ENCODE results near the gene JOSD2. TPM values are rescaled to one million over a fixed set of nuclear protein-coding genes. Genes with fewer than 3 reads are reported as not detected.

JOSD2 gene
- total RNA-seq, 1 experiment from 2014 or later, result 40.9 TPM

DNA sequence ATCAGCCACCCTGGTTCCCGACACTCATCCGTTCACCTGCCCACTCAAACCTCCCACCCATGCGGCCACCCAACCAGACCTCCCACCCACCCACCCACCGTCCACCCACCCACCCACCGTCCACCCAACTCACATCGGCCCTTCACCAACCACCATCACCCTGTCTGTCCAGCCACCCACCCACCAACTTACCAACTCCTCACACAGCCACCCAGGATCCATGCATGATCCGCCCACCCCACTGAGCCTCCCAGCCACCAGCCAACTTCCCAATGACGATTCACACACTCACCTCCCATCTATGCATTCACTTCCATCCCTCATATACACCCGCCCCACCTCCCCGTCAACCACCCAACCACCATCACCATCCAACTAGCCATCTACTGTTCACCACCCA, 4.3 kb downstream of the JOSD2 start:
- Histone ChIP-seq H3K9me2 (ENCODE audit: insufficient read depth) (no peaks in the 10 kb centered on the region), H4K20me1 (ENCODE audit: insufficient read depth) (no peaks in the 10 kb centered on the region), H3K9me3 (ENCODE audit: control insufficient read depth in 1 of 2, insufficient read depth in 1 of 2, low read depth in 1 of 2, low read length in 2 of 2) (no peaks in the 10 kb centered on the region), H3K4me2 (ENCODE audit: low read length) (no peak overlapping the region), H3K9ac (ENCODE audit: low read length) (no peak overlapping the region), H2AFZ (ENCODE audit: low read depth, low read length, poor library complexity, severe bottlenecking) (no peak overlapping the region), H3K4me1 (ENCODE audit: control insufficient read depth in 1 of 2, insufficient read depth in 2 of 2, low read length in 2 of 2) (peaks cover 3 to 11% of the 10 kb centered on the region in 2 experiments; a peak in 3 of 4 replicates), H3K27me3 (ENCODE audit: insufficient read depth, low read length) (no peaks in the 10 kb centered on the region), H3K36me3 (ENCODE audit: control insufficient read depth in 1 of 2, insufficient read depth in 2 of 2, low read length in 2 of 2) (no peaks in the 10 kb centered on the region; a peak in 1 of 4 replicates), H3K4me3 (replicated peaks in 1 of 2; ENCODE audit: low read depth in 1 of 2, low read length in 2 of 2) (no peak overlapping the region), H3K79me2 (ENCODE audit: insufficient read depth, low read length) (peaks cover 8% of the 10 kb centered on the region; the same call in 1 of the 2 replicates), H3K27ac (ENCODE audit: low read depth, low read length) (no peak overlapping the region)
- POLR2A ChIA-PET, result no interaction called here
- BruUV-seq (replicated peaks), result no TSS peak
- TF ChIP-seq YY1 (IDR thresholded peaks at IDR 0.05; ENCODE audit: extremely low read depth, insufficient replicate concordance, low read depth, low read length), result no peak
- TF ChIP-seq ELF1 (IDR thresholded peaks at IDR 0.05; ENCODE audit: borderline replicate concordance, low read depth), result no peak
- no peak for TF ChIP-seq ZFX (IDR thresholded peaks at IDR 0.05)
- TF ChIP-seq POLR2A (IDR thresholded peaks at IDR 0.05; ENCODE audit: borderline replicate concordance, extremely low read depth, insufficient read depth, insufficient read length), result no peak
- TF ChIP-seq, protein P1, sequence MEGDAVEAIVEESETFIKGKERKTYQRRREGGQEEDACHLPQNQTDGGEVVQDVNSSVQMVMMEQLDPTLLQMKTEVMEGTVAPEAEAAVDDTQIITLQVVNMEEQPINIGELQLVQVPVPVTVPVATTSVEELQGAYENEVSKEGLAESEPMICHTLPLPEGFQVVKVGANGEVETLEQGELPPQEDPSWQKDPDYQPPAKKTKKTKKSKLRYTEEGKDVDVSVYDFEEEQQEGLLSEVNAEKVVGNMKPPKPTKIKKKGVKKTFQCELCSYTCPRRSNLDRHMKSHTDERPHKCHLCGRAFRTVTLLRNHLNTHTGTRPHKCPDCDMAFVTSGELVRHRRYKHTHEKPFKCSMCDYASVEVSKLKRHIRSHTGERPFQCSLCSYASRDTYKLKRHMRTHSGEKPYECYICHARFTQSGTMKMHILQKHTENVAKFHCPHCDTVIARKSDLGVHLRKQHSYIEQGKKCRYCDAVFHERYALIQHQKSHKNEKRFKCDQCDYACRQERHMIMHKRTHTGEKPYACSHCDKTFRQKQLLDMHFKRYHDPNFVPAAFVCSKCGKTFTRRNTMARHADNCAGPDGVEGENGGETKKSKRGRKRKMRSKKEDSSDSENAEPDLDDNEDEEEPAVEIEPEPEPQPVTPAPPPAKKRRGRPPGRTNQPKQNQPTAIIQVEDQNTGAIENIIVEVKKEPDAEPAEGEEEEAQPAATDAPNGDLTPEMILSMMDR (IDR thresholded peaks at IDR 0.05 in 2 of 3, conservative IDR thresholded peaks at IDR 0.05 in 1 of 3; ENCODE audit: borderline replicate concordance in 1 of 3, insufficient read depth in 1 of 3, low read depth in 2 of 3, low read length in 2 of 3), result no peak
- TF ChIP-seq SIN3A (IDR thresholded peaks at IDR 0.05; ENCODE audit: low read depth), result no peak
- TF ChIP-seq, protein P2, sequence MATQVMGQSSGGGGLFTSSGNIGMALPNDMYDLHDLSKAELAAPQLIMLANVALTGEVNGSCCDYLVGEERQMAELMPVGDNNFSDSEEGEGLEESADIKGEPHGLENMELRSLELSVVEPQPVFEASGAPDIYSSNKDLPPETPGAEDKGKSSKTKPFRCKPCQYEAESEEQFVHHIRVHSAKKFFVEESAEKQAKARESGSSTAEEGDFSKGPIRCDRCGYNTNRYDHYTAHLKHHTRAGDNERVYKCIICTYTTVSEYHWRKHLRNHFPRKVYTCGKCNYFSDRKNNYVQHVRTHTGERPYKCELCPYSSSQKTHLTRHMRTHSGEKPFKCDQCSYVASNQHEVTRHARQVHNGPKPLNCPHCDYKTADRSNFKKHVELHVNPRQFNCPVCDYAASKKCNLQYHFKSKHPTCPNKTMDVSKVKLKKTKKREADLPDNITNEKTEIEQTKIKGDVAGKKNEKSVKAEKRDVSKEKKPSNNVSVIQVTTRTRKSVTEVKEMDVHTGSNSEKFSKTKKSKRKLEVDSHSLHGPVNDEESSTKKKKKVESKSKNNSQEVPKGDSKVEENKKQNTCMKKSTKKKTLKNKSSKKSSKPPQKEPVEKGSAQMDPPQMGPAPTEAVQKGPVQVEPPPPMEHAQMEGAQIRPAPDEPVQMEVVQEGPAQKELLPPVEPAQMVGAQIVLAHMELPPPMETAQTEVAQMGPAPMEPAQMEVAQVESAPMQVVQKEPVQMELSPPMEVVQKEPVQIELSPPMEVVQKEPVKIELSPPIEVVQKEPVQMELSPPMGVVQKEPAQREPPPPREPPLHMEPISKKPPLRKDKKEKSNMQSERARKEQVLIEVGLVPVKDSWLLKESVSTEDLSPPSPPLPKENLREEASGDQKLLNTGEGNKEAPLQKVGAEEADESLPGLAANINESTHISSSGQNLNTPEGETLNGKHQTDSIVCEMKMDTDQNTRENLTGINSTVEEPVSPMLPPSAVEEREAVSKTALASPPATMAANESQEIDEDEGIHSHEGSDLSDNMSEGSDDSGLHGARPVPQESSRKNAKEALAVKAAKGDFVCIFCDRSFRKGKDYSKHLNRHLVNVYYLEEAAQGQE (IDR thresholded peaks at IDR 0.05; ENCODE audit: low read depth), result no peak
- TF ChIP-seq EZH2phosphoT487 (IDR thresholded peaks at IDR 0.05; ENCODE audit: borderline replicate concordance), result no peak
- TF ChIP-seq CBX3 (IDR thresholded peaks at IDR 0.05; ENCODE audit: low read depth), result no peak
- no peak for TF ChIP-seq SP1 (IDR thresholded peaks at IDR 0.05; ENCODE audit: low read depth)
- RAD21 ChIA-PET (ENCODE audit: low non-redundant PET in 1 of 2, low total read pairs in 2 of 2, uncharacterized antibody in 2 of 2, unreplicated experiment in 2 of 2), result no interaction called here
- CTCF ChIA-PET, result no interaction called here
- intact Hi-C loops (cut with micrococcal nuclease), result no loop called here
- no peak for ATAC-seq
- no peak for DNase-seq (ENCODE audit: low read depth, low spot score)

Data from HCT116 (cell line).